NCI-H774 (cell line): Measurements from ENCODE around the gene ALX4.
A peak's percentile ranks its signal among the peaks of the same experiment; 100 is the strongest.

ENCODE experiments used
- DNase-seq: peaks from one replicate; lab custom pipeline; 2025; lab: John Stamatoyannopoulos, UW

ALX4 gene

GRCh38 chr11:44335052-44335760, 25.3 kb upstream of the ALX4 start:
- DNase-seq = no peak

- no peak for DNase-seq
Observed at GRCh38 chr11:44334356-44335004, 24.5 kb upstream of the ALX4 start.

- DNase-seq = no peak
Observed at GRCh38 chr11:44333271-44334218, 23.6 kb upstream of the ALX4 start.

GRCh38 chr11:44332665-44333064, 22.7 kb upstream of the ALX4 start:
- no peak for DNase-seq

GRCh38 chr11:44329472-44330230, 19.7 kb upstream of the ALX4 start:
- DNase-seq = no peak

GRCh38 chr11:44328138-44328660, 18.3 kb upstream of the ALX4 start:
- DNase-seq = peak; percentile 35

- DNase-seq = no peak
Observed at GRCh38 chr11:44327730-44328129, 17.8 kb upstream of the ALX4 start.

GRCh38 chr11:44326615-44327475, 16.9 kb upstream of the ALX4 start:
- no peak for DNase-seq

- no peak for DNase-seq
Observed at GRCh38 chr11:44325698-44326097, 15.8 kb upstream of the ALX4 start.

GRCh38 chr11:44324749-44325525, 15.0 kb upstream of the ALX4 start:
- DNase-seq = peak; percentile 85

- DNase-seq = no peak
Observed at GRCh38 chr11:44324222-44324621, 14.3 kb upstream of the ALX4 start.

GRCh38 chr11:44322243-44322642, 12.3 kb upstream of the ALX4 start:
- no peak for DNase-seq

- no peak for DNase-seq
Observed at GRCh38 chr11:44321059-44321458, 11.1 kb upstream of the ALX4 start.

- DNase-seq = no peak
Observed at GRCh38 chr11:44320289-44320973, 10.5 kb upstream of the ALX4 start.

GRCh38 chr11:44319552-44320288, 9.8 kb upstream of the ALX4 start:
- no peak for DNase-seq

- no peak for DNase-seq
Observed at GRCh38 chr11:44319170-44319551, 9.2 kb upstream of the ALX4 start.

- no peak for DNase-seq
Observed at GRCh38 chr11:44318369-44318768, 8.4 kb upstream of the ALX4 start.

GRCh38 chr11:44316659-44317240, 6.8 kb upstream of the ALX4 start:
- DNase-seq = peak; percentile 75
